Measurements from ENCODE around the gene CDK5RAP1.

DNA sequence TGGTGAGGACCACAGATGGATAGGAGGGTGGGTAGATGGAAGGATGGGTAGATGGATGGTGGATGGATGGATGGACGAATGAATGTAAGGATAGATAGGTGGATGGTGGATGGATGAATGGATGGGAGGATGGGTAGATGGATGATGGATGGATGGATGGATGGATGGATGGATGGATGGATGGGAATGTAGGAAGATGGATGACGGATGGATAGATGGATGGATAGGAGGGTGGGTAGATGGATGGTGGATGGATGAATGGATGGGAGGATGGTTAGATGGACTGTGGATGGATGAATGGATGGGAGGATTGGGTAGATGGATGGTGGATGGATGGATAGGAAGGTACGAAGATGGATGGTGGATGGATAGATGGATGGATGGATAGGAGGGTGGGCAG is 67.2 kb downstream of the CDK5RAP1 start:
- TF ChIP-seq, protein P1, sequence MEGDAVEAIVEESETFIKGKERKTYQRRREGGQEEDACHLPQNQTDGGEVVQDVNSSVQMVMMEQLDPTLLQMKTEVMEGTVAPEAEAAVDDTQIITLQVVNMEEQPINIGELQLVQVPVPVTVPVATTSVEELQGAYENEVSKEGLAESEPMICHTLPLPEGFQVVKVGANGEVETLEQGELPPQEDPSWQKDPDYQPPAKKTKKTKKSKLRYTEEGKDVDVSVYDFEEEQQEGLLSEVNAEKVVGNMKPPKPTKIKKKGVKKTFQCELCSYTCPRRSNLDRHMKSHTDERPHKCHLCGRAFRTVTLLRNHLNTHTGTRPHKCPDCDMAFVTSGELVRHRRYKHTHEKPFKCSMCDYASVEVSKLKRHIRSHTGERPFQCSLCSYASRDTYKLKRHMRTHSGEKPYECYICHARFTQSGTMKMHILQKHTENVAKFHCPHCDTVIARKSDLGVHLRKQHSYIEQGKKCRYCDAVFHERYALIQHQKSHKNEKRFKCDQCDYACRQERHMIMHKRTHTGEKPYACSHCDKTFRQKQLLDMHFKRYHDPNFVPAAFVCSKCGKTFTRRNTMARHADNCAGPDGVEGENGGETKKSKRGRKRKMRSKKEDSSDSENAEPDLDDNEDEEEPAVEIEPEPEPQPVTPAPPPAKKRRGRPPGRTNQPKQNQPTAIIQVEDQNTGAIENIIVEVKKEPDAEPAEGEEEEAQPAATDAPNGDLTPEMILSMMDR (conservative IDR thresholded peaks at IDR 0.05; ENCODE audit: low read length) = no peak
- TF ChIP-seq EZH2phosphoT487 (IDR thresholded peaks at IDR 0.05; ENCODE audit: borderline replicate concordance, low read depth, low read length) = no peak
